PC-3 (cell line): ENCODE measurements around the gene SNCAIP. TPM values are rescaled to one million over a fixed set of nuclear protein-coding genes. Genes with fewer than 3 reads are reported as not detected.

Source experiments
- ATAC-seq: fragments of 200-7000 bp; cut with Tn5 transposase; 2 replicates; pipeline ENCODE4 v1.9.1; 2020; ENCODE audit warnings: mild to moderate bottlenecking, moderate library complexity
- BruUV-seq: library from RNA; stranded (reverse); fragments of 400-500 nt; replicated peaks from 2 replicates; lab custom pipeline; 2021; lab: Mats Ljungman, UMichigan
- CTCF ChIA-PET: fragments of 300-600 bp; sonication (Branson Sonifier 250); formaldehyde crosslinking; loops from one replicate; lab custom pipeline; 2022; ENCODE audit warnings: antibody characterized with exemption; lab: Charles Lee
- POLR2A ChIA-PET: fragments of 300-600 bp; sonication (Branson Sonifier 250); formaldehyde crosslinking; loops from one replicate; lab custom pipeline; 2022; ENCODE audit warnings: antibody characterized with exemption; ENCODE audit not compliant: unreplicated experiment; lab: Charles Lee
- DNase-seq: peaks from one replicate; pipeline ENCODE4 v3.0.0-alpha.2; 2015
- H2AFZ ChIP-seq: fragments of 300-600 bp; sonication (generic); 2 replicates; pipeline ENCODE4 v1.6.0; 2016; ENCODE audit warnings: antibody characterized with exemption, low read length
- H3F3A ChIP-seq: fragments of 300-600 bp; sonication (generic); one replicate; pipeline ENCODE4 v1.6.0; 2017; ENCODE audit warnings: antibody characterized with exemption, low read length, control low read depth, mild to moderate bottlenecking; ENCODE audit not compliant: unreplicated experiment
- H3K27ac ChIP-seq: fragments of 300-600 bp; sonication (generic); 2 replicates; pipeline ENCODE4 v1.5.1; 2016; ENCODE audit warnings: mild to moderate bottlenecking, low read length
- H3K27me3 ChIP-seq: fragments of 300-600 bp; sonication (generic); 2 replicates; pipeline ENCODE4 v1.6.1; 2016; ENCODE audit warnings: low read length, mixed read lengths
- H3K36me3 ChIP-seq: fragments of 300-600 bp; sonication (generic); 2 replicates; pipeline ENCODE4 v1.6.1; 2016; ENCODE audit warnings: low read depth, mixed run types, low read length, mixed read lengths
- H3K4me1 ChIP-seq: fragments of 300-600 bp; sonication (generic); 2 replicates; pipeline ENCODE4 v1.5.1; 2016; ENCODE audit warnings: low read length; ENCODE audit not compliant: insufficient read depth
- H3K4me2 ChIP-seq: fragments of 300-600 bp; sonication (generic); 2 replicates; pipeline ENCODE4 v1.6.0; 2016; ENCODE audit warnings: low read length
- H3K4me3 ChIP-seq: fragments of 300-600 bp; sonication (generic); 2 replicates; pipeline ENCODE4 v1.5.1; 2016; ENCODE audit warnings: mild to moderate bottlenecking, low read length, mixed read lengths
- H3K79me2 ChIP-seq: fragments of 300-600 bp; sonication (generic); 2 replicates; pipeline ENCODE4 v1.6.1; 2017; ENCODE audit warnings: low read length, mixed read lengths
- H3K9ac ChIP-seq: fragments of 300-600 bp; sonication (generic); 2 replicates; pipeline ENCODE4 v1.6.0; 2016; ENCODE audit warnings: mild to moderate bottlenecking, low read length
- H3K9me2 ChIP-seq: fragments of 300-600 bp; sonication (generic); replicated peaks from 2 replicates; pipeline ENCODE4 v1.6.1; 2016; ENCODE audit warnings: mixed run types, low read length, mixed read lengths
- H3K9me3 ChIP-seq: fragments of 300-600 bp; sonication (generic); 2 replicates; pipeline ENCODE4 v1.6.1; 2016; ENCODE audit warnings: low read length, mixed read lengths
- H4K20me1 ChIP-seq: fragments of 300-600 bp; sonication (generic); 2 replicates; pipeline ENCODE4 v1.6.1; 2016; ENCODE audit warnings: low read length, mixed read lengths
- EZH2 ChIP-seq: fragments of 300-600 bp; sonication (generic); IDR thresholded peaks from one replicate; pipeline ENCODE4 v1.6.1; 2017; ENCODE audit warnings: antibody characterized with exemption, mild to moderate bottlenecking, low read length; ENCODE audit not compliant: unreplicated experiment
- EZH2phosphoT487 ChIP-seq: fragments of 300-600 bp; sonication (generic); IDR thresholded peaks from 2 replicates; pipeline ENCODE4 v1.6.1; 2018; ENCODE audit warnings: mild to moderate bottlenecking, antibody characterized with exemption, low read length, borderline replicate concordance
- intact Hi-C: fragments of 100-400 bp; cut with micrococcal nuclease; formaldehyde crosslinking; loops from 2 replicates; pipeline ENCODE4 v1.9.0; 2023
- total RNA-seq: library from RNA; depleted of rRNA; stranded (reverse); fragments of >200 nt; gene quantifications from 2 replicates; pipeline ENCODE4 v1.2.3, GENCODE V29; 2014
- TF ChIP-seq, protein P1 (sequence below): fragments of 300-600 bp; sonication (generic); conservative IDR thresholded peaks from 2 replicates; pipeline ENCODE4 v1.5.1; 2017; ENCODE audit warnings: antibody characterized with exemption, low read depth, mild to moderate bottlenecking, low read length

Gene SNCAIP
- total RNA-seq, 1 experiment from 2014 or later = not detected

DNA sequence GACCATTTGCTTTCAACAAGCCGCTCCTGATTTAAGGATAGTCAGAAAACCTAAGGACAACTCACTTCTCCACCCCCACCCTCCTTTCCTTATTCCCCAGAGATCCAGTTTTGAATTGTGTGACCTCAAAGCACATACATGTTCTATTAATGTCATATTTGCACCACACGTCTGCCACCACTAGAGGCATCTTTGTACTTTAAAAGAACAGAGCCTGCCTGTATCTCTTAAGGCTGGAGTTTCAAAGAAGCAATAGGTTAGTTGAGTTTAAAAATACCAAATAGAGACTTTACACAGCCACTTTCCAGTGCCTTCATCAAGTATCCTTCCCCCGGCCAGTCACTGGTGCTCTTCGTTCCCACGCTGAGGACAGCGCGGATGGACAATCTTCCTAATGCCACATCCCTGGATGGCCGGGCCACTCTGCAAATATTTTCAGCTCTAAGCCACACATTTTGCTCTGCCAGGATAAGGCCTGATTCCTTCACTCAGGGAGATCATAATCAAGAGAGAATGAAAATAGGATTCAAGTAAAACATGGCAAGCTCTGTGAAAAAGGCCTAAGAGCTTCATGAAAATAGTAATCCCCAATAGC is 146.3 kb downstream of the SNCAIP start:
- H3K9me2 ChIP-seq = no peaks in the 10 kb centered on the region
- H3K4me1 ChIP-seq = no peaks in the 10 kb centered on the region
- no peak overlapping the region for H3K4me3 ChIP-seq
- no peaks in the 10 kb centered on the region for H3K79me2 ChIP-seq
- no peak overlapping the region for H2AFZ ChIP-seq
- H3K9ac ChIP-seq = no peak overlapping the region
- DNase-seq = peak; percentile 34
- no peak overlapping the region for H3K27ac ChIP-seq
- ChIA-PET CTCF (no interaction called here), POLR2A (no interaction called here)
- intact Hi-C loops = no loop called here
- no peaks in the 10 kb centered on the region for H3K27me3 ChIP-seq
- no peaks in the 10 kb centered on the region for H4K20me1 ChIP-seq
- no TSS peak for BruUV-seq
- no peak overlapping the region for H3K4me2 ChIP-seq
- H3K9me3 ChIP-seq = no peaks in the 10 kb centered on the region
- no peaks in the 10 kb centered on the region for H3K36me3 ChIP-seq
- no peak for ATAC-seq
- no peaks in the 10 kb centered on the region for H3F3A ChIP-seq
- TF ChIP-seq, protein P1, sequence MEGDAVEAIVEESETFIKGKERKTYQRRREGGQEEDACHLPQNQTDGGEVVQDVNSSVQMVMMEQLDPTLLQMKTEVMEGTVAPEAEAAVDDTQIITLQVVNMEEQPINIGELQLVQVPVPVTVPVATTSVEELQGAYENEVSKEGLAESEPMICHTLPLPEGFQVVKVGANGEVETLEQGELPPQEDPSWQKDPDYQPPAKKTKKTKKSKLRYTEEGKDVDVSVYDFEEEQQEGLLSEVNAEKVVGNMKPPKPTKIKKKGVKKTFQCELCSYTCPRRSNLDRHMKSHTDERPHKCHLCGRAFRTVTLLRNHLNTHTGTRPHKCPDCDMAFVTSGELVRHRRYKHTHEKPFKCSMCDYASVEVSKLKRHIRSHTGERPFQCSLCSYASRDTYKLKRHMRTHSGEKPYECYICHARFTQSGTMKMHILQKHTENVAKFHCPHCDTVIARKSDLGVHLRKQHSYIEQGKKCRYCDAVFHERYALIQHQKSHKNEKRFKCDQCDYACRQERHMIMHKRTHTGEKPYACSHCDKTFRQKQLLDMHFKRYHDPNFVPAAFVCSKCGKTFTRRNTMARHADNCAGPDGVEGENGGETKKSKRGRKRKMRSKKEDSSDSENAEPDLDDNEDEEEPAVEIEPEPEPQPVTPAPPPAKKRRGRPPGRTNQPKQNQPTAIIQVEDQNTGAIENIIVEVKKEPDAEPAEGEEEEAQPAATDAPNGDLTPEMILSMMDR = peak; percentile 64
- TF ChIP-seq EZH2 = no peak
- no peak for TF ChIP-seq EZH2phosphoT487

DNA sequence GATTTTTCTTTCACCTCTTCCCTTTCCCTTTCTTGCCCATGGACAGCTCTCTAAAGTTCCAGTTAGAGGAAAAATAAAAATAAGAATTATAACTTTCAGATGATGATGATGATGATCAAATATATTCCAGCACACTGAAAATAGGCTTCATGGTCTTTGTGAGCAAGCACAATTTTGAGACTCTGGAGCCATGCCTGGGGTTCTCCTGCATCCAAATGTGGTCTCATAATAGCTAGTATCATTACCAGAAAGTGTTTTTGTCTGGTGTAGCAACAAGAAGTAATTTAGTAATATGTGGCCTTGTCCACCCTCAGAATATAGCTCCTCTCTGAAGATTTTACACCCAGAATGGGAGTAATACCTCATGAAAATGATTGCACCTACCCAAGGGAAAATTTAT is 150.4 kb downstream of the SNCAIP start:
- no peaks in the 10 kb centered on the region for H3F3A ChIP-seq
- TF ChIP-seq EZH2phosphoT487 (no peak), EZH2 (no peak)
- TF ChIP-seq, protein P1 = no peak
- DNase-seq = no peak
- H2AFZ ChIP-seq = no peak overlapping the region
- H3K9ac ChIP-seq = no peak overlapping the region
- ChIA-PET CTCF (interaction anchor here (0.6 kb wide), 1 partner anchor 266 kb away, joined by 3 read pairs; no protein-coding TSS in a partner anchor), POLR2A (no interaction called here)
- no peaks in the 10 kb centered on the region for H3K27me3 ChIP-seq
- no peak for ATAC-seq
- no peaks in the 10 kb centered on the region for H3K4me1 ChIP-seq
- H3K36me3 ChIP-seq = no peaks in the 10 kb centered on the region
- no peaks in the 10 kb centered on the region for H3K9me3 ChIP-seq
- intact Hi-C loops = no loop called here
- no peak overlapping the region for H3K27ac ChIP-seq
- no peaks in the 10 kb centered on the region for H4K20me1 ChIP-seq
- H3K4me3 ChIP-seq = no peak overlapping the region
- BruUV-seq = no TSS peak
- no peaks in the 10 kb centered on the region for H3K9me2 ChIP-seq
- no peaks in the 10 kb centered on the region for H3K79me2 ChIP-seq
- no peak overlapping the region for H3K4me2 ChIP-seq

DNA sequence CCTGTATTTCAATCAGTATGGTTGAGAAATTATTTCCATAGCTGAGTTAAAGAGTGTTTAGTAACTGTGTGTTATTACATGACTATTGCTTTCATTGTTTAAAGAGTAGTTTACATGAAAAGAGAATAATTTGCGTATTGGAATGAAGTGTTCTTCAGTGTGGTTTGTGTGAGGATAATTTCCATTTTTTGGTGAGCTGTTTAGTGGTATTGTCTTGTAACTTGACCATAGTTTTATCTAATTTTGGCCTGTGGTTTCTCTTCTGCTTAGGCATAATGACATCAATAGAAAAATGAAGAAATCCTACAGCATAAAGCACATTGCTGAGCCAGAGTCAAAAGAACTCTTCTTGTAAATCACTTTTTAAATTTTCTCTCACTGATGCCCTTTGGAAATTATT is 151.2 kb downstream of the SNCAIP start:
- Histone ChIP-seq H3K4me1 (no peaks in the 10 kb centered on the region), H3K4me3 (no peak overlapping the region), H2AFZ (no peak overlapping the region), H3K9me3 (no peaks in the 10 kb centered on the region), H3K9me2 (no peaks in the 10 kb centered on the region), H3F3A (no peaks in the 10 kb centered on the region), H3K79me2 (no peaks in the 10 kb centered on the region), H4K20me1 (no peaks in the 10 kb centered on the region), H3K9ac (no peak overlapping the region), H3K27me3 (no peaks in the 10 kb centered on the region), H3K36me3 (no peaks in the 10 kb centered on the region), H3K4me2 (no peak overlapping the region), H3K27ac (no peak overlapping the region)
- no TSS peak for BruUV-seq
- intact Hi-C loops = no loop called here
- TF ChIP-seq, protein P1 = no peak
- no peak for TF ChIP-seq EZH2phosphoT487
- no peak for TF ChIP-seq EZH2
- ATAC-seq = no peak
- ChIA-PET CTCF (interaction anchor here (0.6 kb wide), 1 partner anchor 267 kb away, joined by 3 read pairs; no protein-coding TSS in a partner anchor), POLR2A (no interaction called here)
- no peak for DNase-seq
